H1 (cell line): ENCODE results near the gene NOL9.

Experiments used
- CEBPB ChIP-seq: IDR thresholded peaks from 2 replicates; pipeline ENCODE4 v1.6.1; 2012; ENCODE audit warnings: low read depth, low read length
- EZH2 ChIP-seq: fragments of 200-600 bp; sonication (generic); IDR thresholded peaks from 2 replicates; pipeline ENCODE4 v1.7.1; 2012; ENCODE audit warnings: low read depth, mild to moderate bottlenecking, moderate library complexity, low read length, inconsistent platforms; ENCODE audit not compliant: severe bottlenecking
- SIRT6 ChIP-seq: IDR thresholded peaks from one replicate; pipeline ENCODE4 v1.7.1; 2012; ENCODE audit warnings: low read length, inconsistent platforms
- TF ChIP-seq, protein P1 (sequence below), 3 experiments: IDR thresholded peaks; 1 replicate in 2 of 3; 2 replicates in 1 of 3; pipeline versions ENCODE4 v1.5.1 to v1.6.1; 2011; ENCODE audit warnings: low read length in 3 of 3, mild to moderate bottlenecking in 3 of 3, inconsistent platforms in 2 of 3, low read depth in 1 of 3, moderate library complexity in 1 of 3; ENCODE audit not compliant: insufficient read depth in 1 of 3; ENCODE audit errors: control extremely low read depth in 1 of 3
- TF ChIP-seq, protein P2 (sequence below): IDR thresholded peaks from 2 replicates; pipeline ENCODE4 v1.6.1; 2012; ENCODE audit warnings: inconsistent platforms

DNA sequence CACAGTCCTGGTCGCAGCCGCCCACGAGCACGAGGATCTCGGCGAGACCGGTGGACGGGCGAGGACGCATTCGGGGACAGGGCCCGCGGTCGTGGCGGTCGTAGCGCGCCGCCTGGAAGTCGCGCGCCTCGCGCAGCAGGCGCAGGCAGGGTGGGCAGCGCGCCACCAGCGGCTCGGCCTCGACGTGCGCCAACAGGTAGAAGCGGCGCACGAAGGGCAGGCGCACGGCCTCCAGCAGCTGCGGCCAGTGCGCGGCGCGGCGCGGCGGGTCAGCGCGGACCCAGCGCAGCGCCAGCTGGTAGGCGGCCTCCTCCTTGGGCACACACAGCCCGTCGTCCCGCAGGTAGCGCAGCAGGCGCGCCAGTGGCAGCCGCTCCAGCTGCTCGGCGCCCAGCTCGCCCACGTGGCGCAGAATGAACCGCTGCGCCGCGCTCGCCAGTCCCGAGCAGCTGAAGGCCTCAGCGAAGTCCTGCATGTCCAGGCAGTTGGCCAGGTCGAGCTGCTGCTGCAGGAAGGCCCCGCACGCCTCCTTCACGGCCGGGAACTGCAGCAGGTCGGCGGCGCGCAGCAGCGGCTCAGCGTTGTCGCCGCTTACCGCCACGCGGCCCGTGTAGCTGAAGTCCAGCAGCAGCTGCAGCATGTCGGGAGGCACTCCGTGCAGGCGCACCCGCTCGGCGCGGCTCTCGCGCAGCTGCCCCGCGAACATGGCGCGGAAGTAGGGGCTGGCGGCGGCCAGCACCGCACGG lies 47.8 kb upstream of the NOL9 start:
- TF ChIP-seq SIRT6 (no peak), CEBPB (no peak), EZH2 (no peak)
- TF ChIP-seq, protein P1, sequence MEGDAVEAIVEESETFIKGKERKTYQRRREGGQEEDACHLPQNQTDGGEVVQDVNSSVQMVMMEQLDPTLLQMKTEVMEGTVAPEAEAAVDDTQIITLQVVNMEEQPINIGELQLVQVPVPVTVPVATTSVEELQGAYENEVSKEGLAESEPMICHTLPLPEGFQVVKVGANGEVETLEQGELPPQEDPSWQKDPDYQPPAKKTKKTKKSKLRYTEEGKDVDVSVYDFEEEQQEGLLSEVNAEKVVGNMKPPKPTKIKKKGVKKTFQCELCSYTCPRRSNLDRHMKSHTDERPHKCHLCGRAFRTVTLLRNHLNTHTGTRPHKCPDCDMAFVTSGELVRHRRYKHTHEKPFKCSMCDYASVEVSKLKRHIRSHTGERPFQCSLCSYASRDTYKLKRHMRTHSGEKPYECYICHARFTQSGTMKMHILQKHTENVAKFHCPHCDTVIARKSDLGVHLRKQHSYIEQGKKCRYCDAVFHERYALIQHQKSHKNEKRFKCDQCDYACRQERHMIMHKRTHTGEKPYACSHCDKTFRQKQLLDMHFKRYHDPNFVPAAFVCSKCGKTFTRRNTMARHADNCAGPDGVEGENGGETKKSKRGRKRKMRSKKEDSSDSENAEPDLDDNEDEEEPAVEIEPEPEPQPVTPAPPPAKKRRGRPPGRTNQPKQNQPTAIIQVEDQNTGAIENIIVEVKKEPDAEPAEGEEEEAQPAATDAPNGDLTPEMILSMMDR (IDR thresholded peaks at IDR 0.05; ENCODE audit: control extremely low read depth in 1 of 3, insufficient read depth in 1 of 3, low read depth in 1 of 3, low read length in 3 of 3), result no peak
- TF ChIP-seq, protein P2, sequence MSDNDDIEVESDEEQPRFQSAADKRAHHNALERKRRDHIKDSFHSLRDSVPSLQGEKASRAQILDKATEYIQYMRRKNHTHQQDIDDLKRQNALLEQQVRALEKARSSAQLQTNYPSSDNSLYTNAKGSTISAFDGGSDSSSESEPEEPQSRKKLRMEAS, result peak; percentile 90
